ENCODE results near the gene MAST3.

MAST3 gene

GRCh38 chr19:18122860-18123795 lies 25.6 kb downstream of the MAST3 start:
- H3K36me3 ChIP-seq (ENCODE audit: control insufficient read depth, insufficient read depth, low read length) = peaks cover 7% of the 10 kb centered on the region
- no peak overlapping the region for H3K27ac ChIP-seq (ENCODE audit: low read depth, low read length, severe bottlenecking)
- H3K9me3 ChIP-seq (ENCODE audit: control insufficient read depth, low read length) = no peaks in the 10 kb centered on the region
- H3K4me1 ChIP-seq (ENCODE audit: control insufficient read depth, insufficient read depth, low read length, poor library complexity, severe bottlenecking) = no peaks in the 10 kb centered on the region
- WGBS, 2 experiments (ENCODE audit: insufficient coverage in 2 of 2) = 96 to 97% methylated on average over 13 to 20 of the region's 27 CpGs
- no peak overlapping the region for H3K4me3 ChIP-seq (ENCODE audit: extremely low read depth, insufficient read depth, low read length, poor library complexity, severe bottlenecking)

- 87 to 95% methylated on average over 19 to 26 of the region's 26 CpGs for WGBS, 2 experiments (ENCODE audit: insufficient coverage in 2 of 2)
- peaks cover 7% of the 10 kb centered on the region for H3K36me3 ChIP-seq (ENCODE audit: control insufficient read depth, insufficient read depth, low read length)
- no peak overlapping the region for H3K27ac ChIP-seq (ENCODE audit: low read depth, low read length, severe bottlenecking)
- no peaks in the 10 kb centered on the region for H3K9me3 ChIP-seq (ENCODE audit: control insufficient read depth, low read length)
- no peaks in the 10 kb centered on the region for H3K4me1 ChIP-seq (ENCODE audit: control insufficient read depth, insufficient read depth, low read length, poor library complexity, severe bottlenecking)
- H3K4me3 ChIP-seq (ENCODE audit: extremely low read depth, insufficient read depth, low read length, poor library complexity, severe bottlenecking) = no peak overlapping the region
Measured at GRCh38 chr19:18123819-18124218, 26.2 kb downstream of the MAST3 start.

GRCh38 chr19:18126097-18126496 lies 28.5 kb downstream of the MAST3 start:
- Histone ChIP-seq H3K4me1 (ENCODE audit: control insufficient read depth, insufficient read depth, low read length, poor library complexity, severe bottlenecking) (no peaks in the 10 kb centered on the region), H3K27ac (ENCODE audit: low read depth, low read length, severe bottlenecking) (no peak overlapping the region), H3K9me3 (ENCODE audit: control insufficient read depth, low read length) (no peaks in the 10 kb centered on the region), H3K36me3 (ENCODE audit: control insufficient read depth, insufficient read depth, low read length) (peaks cover 14% of the 10 kb centered on the region), H3K4me3 (ENCODE audit: extremely low read depth, insufficient read depth, low read length, poor library complexity, severe bottlenecking) (no peak overlapping the region)
- 88 to 89% methylated on average over 1 of the region's 2 CpGs for WGBS, 2 experiments (ENCODE audit: insufficient coverage in 2 of 2)

GRCh38 chr19:18128044-18128443 lies 30.5 kb downstream of the MAST3 start:
- Histone ChIP-seq H3K27ac (ENCODE audit: low read depth, low read length, severe bottlenecking) (no peak overlapping the region), H3K9me3 (ENCODE audit: control insufficient read depth, low read length) (no peaks in the 10 kb centered on the region), H3K4me3 (ENCODE audit: extremely low read depth, insufficient read depth, low read length, poor library complexity, severe bottlenecking) (no peak overlapping the region), H3K4me1 (ENCODE audit: control insufficient read depth, insufficient read depth, low read length, poor library complexity, severe bottlenecking) (no peaks in the 10 kb centered on the region), H3K36me3 (ENCODE audit: control insufficient read depth, insufficient read depth, low read length) (peaks cover 24% of the 10 kb centered on the region)
- 92 to 100% methylated on average over 3 of the region's 3 CpGs for WGBS, 2 experiments (ENCODE audit: insufficient coverage in 2 of 2)

GRCh38 chr19:18128805-18129204 lies 31.2 kb downstream of the MAST3 start:
- H3K4me1 ChIP-seq (ENCODE audit: control insufficient read depth, insufficient read depth, low read length, poor library complexity, severe bottlenecking) = no peaks in the 10 kb centered on the region
- WGBS, 2 experiments (ENCODE audit: insufficient coverage in 2 of 2) = 93 to 99% methylated on average over 11 to 12 of the region's 12 CpGs

GRCh38 chr19:18130523-18131242 lies 33.1 kb downstream of the MAST3 start:
- H3K4me1 ChIP-seq (ENCODE audit: control insufficient read depth, insufficient read depth, low read length, poor library complexity, severe bottlenecking) = no peaks in the 10 kb centered on the region
- 93 to 94% methylated on average over 21 of the region's 21 CpGs for WGBS, 2 experiments (ENCODE audit: insufficient coverage in 2 of 2)
- H3K36me3 ChIP-seq (ENCODE audit: control insufficient read depth, insufficient read depth, low read length) = peaks cover 24% of the 10 kb centered on the region
- H3K9me3 ChIP-seq (ENCODE audit: control insufficient read depth, low read length) = no peaks in the 10 kb centered on the region
- H3K27ac ChIP-seq (ENCODE audit: low read depth, low read length, severe bottlenecking) = no peak overlapping the region
- H3K4me3 ChIP-seq (ENCODE audit: extremely low read depth, insufficient read depth, low read length, poor library complexity, severe bottlenecking) = no peak overlapping the region

More at GRCh38 chr19:18128805-18129204, 31.2 kb downstream of the MAST3 start:
- Histone ChIP-seq H3K36me3 (ENCODE audit: control insufficient read depth, insufficient read depth, low read length) (peaks cover 19% of the 10 kb centered on the region), H3K4me3 (ENCODE audit: extremely low read depth, insufficient read depth, low read length, poor library complexity, severe bottlenecking) (no peak overlapping the region), H3K9me3 (ENCODE audit: control insufficient read depth, low read length) (no peaks in the 10 kb centered on the region), H3K27ac (ENCODE audit: low read depth, low read length, severe bottlenecking) (no peak overlapping the region)

- WGBS, 2 experiments (ENCODE audit: insufficient coverage in 2 of 2) = 89 to 91% methylated on average over 29 to 30 of the region's 31 CpGs
- Histone ChIP-seq H3K36me3 (ENCODE audit: control insufficient read depth, insufficient read depth, low read length) (peaks cover 24% of the 10 kb centered on the region), H3K4me1 (ENCODE audit: control insufficient read depth, insufficient read depth, low read length, poor library complexity, severe bottlenecking) (no peaks in the 10 kb centered on the region), H3K27ac (ENCODE audit: low read depth, low read length, severe bottlenecking) (no peak overlapping the region), H3K4me3 (ENCODE audit: extremely low read depth, insufficient read depth, low read length, poor library complexity, severe bottlenecking) (no peak overlapping the region), H3K9me3 (ENCODE audit: control insufficient read depth, low read length) (no peaks in the 10 kb centered on the region)
Measured at GRCh38 chr19:18131841-18132596, 34.4 kb downstream of the MAST3 start.

DNA sequence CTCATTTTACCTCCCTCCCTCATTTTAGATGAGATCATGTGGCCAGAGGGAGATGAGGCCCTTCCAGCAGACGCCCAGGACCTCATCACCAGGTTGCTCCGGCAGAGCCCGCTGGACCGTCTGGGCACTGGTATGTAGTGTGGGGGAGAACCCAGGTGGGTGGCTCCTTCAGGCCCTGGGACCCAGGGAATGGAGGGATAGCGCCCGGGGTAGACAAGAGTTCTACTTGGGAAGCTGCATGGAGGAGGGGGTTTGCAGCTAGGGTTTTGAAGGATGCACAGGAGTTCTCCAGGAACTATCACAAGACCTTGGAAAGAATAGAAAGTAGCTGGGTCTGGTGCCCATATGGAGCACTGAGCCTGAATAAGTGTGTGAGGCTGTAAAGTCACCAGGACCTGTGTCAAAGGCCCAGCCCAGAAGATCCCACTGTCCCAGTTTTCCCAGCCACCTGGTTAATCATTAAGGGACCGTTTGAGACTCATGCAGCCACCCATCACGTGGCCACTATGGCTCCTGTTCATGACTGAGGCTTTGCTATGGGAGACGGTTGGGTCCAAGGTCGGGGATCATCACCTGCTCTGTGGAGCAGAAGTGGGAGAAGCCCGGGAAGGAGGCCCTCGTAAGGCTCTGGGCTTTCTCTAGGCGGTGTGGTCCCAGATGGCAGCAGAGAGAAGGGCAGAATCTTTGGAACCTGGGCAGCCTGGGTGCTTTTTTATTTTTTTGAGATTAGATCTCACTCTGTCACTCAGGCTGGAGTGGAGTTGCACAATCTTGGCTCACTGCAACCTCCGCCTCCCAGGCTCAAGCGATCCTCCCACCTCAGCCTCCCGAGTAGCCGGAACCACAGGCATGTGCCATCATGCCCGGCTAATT lies 38.4 kb downstream of the MAST3 start:
- peaks cover 33% of the 10 kb centered on the region for H3K36me3 ChIP-seq (ENCODE audit: control insufficient read depth, insufficient read depth, low read length)
- H3K27ac ChIP-seq (ENCODE audit: low read depth, low read length, severe bottlenecking) = no peak overlapping the region
- no peak overlapping the region for H3K4me3 ChIP-seq (ENCODE audit: extremely low read depth, insufficient read depth, low read length, poor library complexity, severe bottlenecking)
- no peaks in the 10 kb centered on the region for H3K9me3 ChIP-seq (ENCODE audit: control insufficient read depth, low read length)
- 92 to 94% methylated on average over 16 to 17 of the region's 18 CpGs for WGBS, 2 experiments (ENCODE audit: insufficient coverage in 2 of 2)
- no peaks in the 10 kb centered on the region for H3K4me1 ChIP-seq (ENCODE audit: control insufficient read depth, insufficient read depth, low read length, poor library complexity, severe bottlenecking)

GRCh38 chr19:18137242-18137641 lies 39.7 kb downstream of the MAST3 start:
- Histone ChIP-seq H3K4me1 (ENCODE audit: control insufficient read depth, insufficient read depth, low read length, poor library complexity, severe bottlenecking) (no peaks in the 10 kb centered on the region), H3K9me3 (ENCODE audit: control insufficient read depth, low read length) (no peaks in the 10 kb centered on the region), H3K27ac (ENCODE audit: low read depth, low read length, severe bottlenecking) (no peak overlapping the region), H3K36me3 (ENCODE audit: control insufficient read depth, insufficient read depth, low read length) (peaks cover 40% of the 10 kb centered on the region), H3K4me3 (ENCODE audit: extremely low read depth, insufficient read depth, low read length, poor library complexity, severe bottlenecking) (no peak overlapping the region)
- 84 to 89% methylated on average over 8 to 11 of the region's 11 CpGs for WGBS, 2 experiments (ENCODE audit: insufficient coverage in 2 of 2)

Measured in mesodermal cell (in vitro differentiated cells).